Right atrium auricular region (tissue), 2 donors: ENCODE data around the gene SOST. TPM values are rescaled to one million over a fixed set of nuclear protein-coding genes. Genes with fewer than 3 reads are reported as not detected.

ENCODE experiments used
- DNase-seq: peaks from one replicate; pipeline ENCODE4 v3.0.0-alpha.2; 2019; ENCODE audit warnings: low spot score
- H3K27ac ChIP-seq, 2 donors: fragments of 200-600 bp; sonication (generic); 1 replicate in 1 of 2; 2 replicates in 1 of 2; pipeline ENCODE4 v1.5.1; 2016 to 2019
- H3K27me3 ChIP-seq, 2 donors: fragments of 200-600 bp; sonication (generic); one replicate each; pipeline versions ENCODE4 v1.5.1 to v1.6.0; 2017 to 2019
- H3K36me3 ChIP-seq: fragments of 200-600 bp; sonication (generic); one replicate; pipeline ENCODE4 v1.5.1; 2016
- H3K4me1 ChIP-seq, 2 donors: fragments of 200-600 bp; sonication (generic); one replicate each; pipeline versions ENCODE4 v1.5.1 to v1.6.0; 2017 to 2019
- H3K4me3 ChIP-seq, 2 donors: fragments of 200-600 bp; sonication (generic); 1 replicate in 1 of 2; 2 replicates in 1 of 2; pipeline ENCODE4 v1.5.1; 2017 to 2019; ENCODE audit warnings: mild to moderate bottlenecking in 1 of 2, moderate library complexity in 1 of 2
- H3K9me3 ChIP-seq, 2 donors: fragments of 200-600 bp; sonication (generic); one replicate each; pipeline ENCODE4 v1.5.1; 2019
- CTCF ChIP-seq, 2 donors: fragments of 200-600 bp; sonication (generic); IDR thresholded peaks; one replicate each; pipeline ENCODE4 v1.5.1; 2019; ENCODE audit warnings: antibody characterized with exemption in 2 of 2
- total RNA-seq, 2 donors: library from RNA; depleted of rRNA; stranded (reverse); fragments of >200 nt; gene quantifications; one replicate each; pipeline ENCODE4 v1.1.0, GENCODE V29; 2016

SOST gene
- total RNA-seq, 2 donors from 2014 or later, result not detected

- no peaks in the 10 kb centered on the region for H3K27me3 ChIP-seq
- peaks cover 0 to 14% of the 10 kb centered on the region in 2 donors for H3K4me1 ChIP-seq
- H3K9me3 ChIP-seq, result no peaks in the 10 kb centered on the region
- no peaks in the 10 kb centered on the region for H3K36me3 ChIP-seq
- no peak for TF ChIP-seq CTCF (IDR thresholded peaks at IDR 0.05)
- H3K27ac ChIP-seq, result no peak overlapping the region
- DNase-seq, result no peak
- no peak overlapping the region for H3K4me3 ChIP-seq
These were observed 5.0 kb downstream of the SOST start for GRCh38 chr17:43753493-43754129.

- no peak overlapping the region for H3K27ac ChIP-seq
- H3K27me3 ChIP-seq, result no peaks in the 10 kb centered on the region
- peaks cover 0 to 19% of the 10 kb centered on the region in 2 donors for H3K4me1 ChIP-seq
- no peak for DNase-seq
- H3K4me3 ChIP-seq, result no peak overlapping the region
- H3K9me3 ChIP-seq, result no peaks in the 10 kb centered on the region
- H3K36me3 ChIP-seq, result no peaks in the 10 kb centered on the region
- TF ChIP-seq CTCF (IDR thresholded peaks at IDR 0.05), result no peak
These were observed 8.4 kb downstream of the SOST start for GRCh38 chr17:43750153-43750552.

- Histone ChIP-seq H3K27me3 (no peaks in the 10 kb centered on the region), H3K4me3 (no peak overlapping the region), H3K4me1 (peaks cover 0 to 16% of the 10 kb centered on the region in 2 donors), H3K36me3 (no peaks in the 10 kb centered on the region), H3K9me3 (no peaks in the 10 kb centered on the region), H3K27ac (no peak overlapping the region)
- no peak for TF ChIP-seq CTCF (IDR thresholded peaks at IDR 0.05)
- no peak for DNase-seq
These were observed 13.1 kb downstream of the SOST start for GRCh38 chr17:43745541-43745940.

GRCh38 chr17:43741636-43742035 lies 17.0 kb downstream of the SOST start:
- H3K27ac ChIP-seq, result no peak overlapping the region
- no peak for TF ChIP-seq CTCF (IDR thresholded peaks at IDR 0.05)

GRCh38 chr17:43740541-43740940 lies 18.1 kb downstream of the SOST start:
- Histone ChIP-seq H3K4me3 (no peak overlapping the region), H3K9me3 (no peaks in the 10 kb centered on the region), H3K36me3 (no peaks in the 10 kb centered on the region), H3K27me3 (no peaks in the 10 kb centered on the region), H3K27ac (no peak overlapping the region), H3K4me1 (peaks cover 0 to 7% of the 10 kb centered on the region in 2 donors)
- TF ChIP-seq CTCF (IDR thresholded peaks at IDR 0.05), result no peak
- no peak for DNase-seq

More at GRCh38 chr17:43741636-43742035, 17.0 kb downstream of the SOST start:
- Histone ChIP-seq H3K9me3 (no peaks in the 10 kb centered on the region), H3K4me1 (peaks cover 0 to 16% of the 10 kb centered on the region in 2 donors), H3K27me3 (no peaks in the 10 kb centered on the region), H3K4me3 (no peak overlapping the region), H3K36me3 (no peaks in the 10 kb centered on the region)
- no peak for DNase-seq

GRCh38 chr17:43737722-43738121 lies 20.9 kb downstream of the SOST start:
- Histone ChIP-seq H3K36me3 (no peaks in the 10 kb centered on the region), H3K4me3 (no peak overlapping the region), H3K27ac (no peak overlapping the region), H3K9me3 (no peaks in the 10 kb centered on the region), H3K27me3 (no peaks in the 10 kb centered on the region), H3K4me1 (peaks cover 0 to 4% of the 10 kb centered on the region in 2 donors)
- TF ChIP-seq CTCF (IDR thresholded peaks at IDR 0.05), result no peak
- DNase-seq, result no peak
